ENCODE data around the gene RGS3. TPM values are rescaled to one million over a fixed set of nuclear protein-coding genes. Genes with fewer than 3 reads are reported as not detected.

RGS3 gene
- total RNA-seq, 1 donor from 2014 or later = 66.2 TPM

GRCh38 chr9:113522419-113522818 is 58.9 kb downstream of the RGS3 start:
- no peaks in the 10 kb centered on the region for H3K27me3 ChIP-seq (ENCODE audit: low read depth)
- intact Hi-C loops (cut with DNase I) = no loop called here
- no peak overlapping the region for H3K4me3 ChIP-seq
- peaks cover 18% of the 10 kb centered on the region for H3K36me3 ChIP-seq
- DNase-seq (no peak), ATAC-seq (no peak)
- no peak for TF ChIP-seq CTCF (IDR thresholded peaks at IDR 0.05)
- H3K27ac ChIP-seq = peak overlapping the region; percentile 72
- H3K4me1 ChIP-seq = peaks cover 67% of the 10 kb centered on the region
- H3K9me3 ChIP-seq = no peaks in the 10 kb centered on the region

GRCh38 chr9:113522858-113523257 is 59.3 kb downstream of the RGS3 start:
- Histone ChIP-seq H3K4me3 (no peak overlapping the region), H3K27me3 (ENCODE audit: low read depth) (no peaks in the 10 kb centered on the region), H3K9me3 (no peaks in the 10 kb centered on the region), H3K27ac (peak overlapping the region; percentile 72), H3K36me3 (peaks cover 22% of the 10 kb centered on the region), H3K4me1 (peaks cover 71% of the 10 kb centered on the region)
- TF ChIP-seq CTCF (IDR thresholded peaks at IDR 0.05) = no peak
- no peak for ATAC-seq
- DNase-seq = no peak
- intact Hi-C loops (cut with DNase I) = no loop called here

- no peak for TF ChIP-seq CTCF (IDR thresholded peaks at IDR 0.05)
- peak; percentile 82 for ATAC-seq
Observed at GRCh38 chr9:113523421-113524141, 60.1 kb downstream of the RGS3 start.

GRCh38 chr9:113524468-113524867 is 60.9 kb downstream of the RGS3 start:
- TF ChIP-seq CTCF (IDR thresholded peaks at IDR 0.05) = no peak
- Histone ChIP-seq H3K9me3 (no peaks in the 10 kb centered on the region), H3K27ac (peak overlapping the region; percentile 72), H3K27me3 (ENCODE audit: low read depth) (no peaks in the 10 kb centered on the region), H3K36me3 (peaks cover 26% of the 10 kb centered on the region), H3K4me1 (peaks cover 74% of the 10 kb centered on the region), H3K4me3 (no peak overlapping the region)
- DNase-seq (no peak), ATAC-seq (peak; percentile 22 to 51)
- intact Hi-C loops (cut with DNase I) = no loop called here

More at GRCh38 chr9:113523421-113524141, 60.1 kb downstream of the RGS3 start:
- Histone ChIP-seq H3K4me1 (peaks cover 75% of the 10 kb centered on the region), H3K4me3 (peak overlapping the region; percentile 25), H3K9me3 (no peaks in the 10 kb centered on the region), H3K36me3 (peaks cover 24% of the 10 kb centered on the region), H3K27me3 (ENCODE audit: low read depth) (no peaks in the 10 kb centered on the region), H3K27ac (peak overlapping the region; percentile 72)
- intact Hi-C loops (cut with DNase I) = no loop called here
- DNase-seq = peak; percentile 70

- H3K27me3 ChIP-seq (ENCODE audit: low read depth) = no peaks in the 10 kb centered on the region
- peaks cover 69% of the 10 kb centered on the region for H3K4me1 ChIP-seq
- intact Hi-C loops (cut with DNase I) = no loop called here
- TF ChIP-seq CTCF (IDR thresholded peaks at IDR 0.05) = no peak
- ATAC-seq (no peak), DNase-seq (no peak)
- peak overlapping the region; percentile 72 for H3K27ac ChIP-seq
- no peaks in the 10 kb centered on the region for H3K9me3 ChIP-seq
- peaks cover 33% of the 10 kb centered on the region for H3K36me3 ChIP-seq
- H3K4me3 ChIP-seq = no peak overlapping the region
Observed at GRCh38 chr9:113525205-113525604, 61.7 kb downstream of the RGS3 start.

All from lower lobe of right lung (tissue), 2 donors.